ENCODE data around the gene DNMT1.

- TF ChIP-seq CTCF (conservative IDR thresholded peaks at IDR 0.05; ENCODE audit: low read depth, low read length) (no peak), EZH2 (IDR thresholded peaks at IDR 0.05; ENCODE audit: borderline replicate concordance, low read depth, low read length, poor library complexity, severe bottlenecking) (no peak)
Observed at GRCh38 chr19:10139952-10140351, 54.8 kb downstream of the DNMT1 start.

Measured in A673 (cell line).